ENCODE data around the gene ZKSCAN4. TPM values are rescaled to one million over a fixed set of nuclear protein-coding genes. Genes with fewer than 3 reads are reported as not detected.

Gene ZKSCAN4
- total RNA-seq, 1 experiment from 2014 or later: 7.3 TPM

DNA sequence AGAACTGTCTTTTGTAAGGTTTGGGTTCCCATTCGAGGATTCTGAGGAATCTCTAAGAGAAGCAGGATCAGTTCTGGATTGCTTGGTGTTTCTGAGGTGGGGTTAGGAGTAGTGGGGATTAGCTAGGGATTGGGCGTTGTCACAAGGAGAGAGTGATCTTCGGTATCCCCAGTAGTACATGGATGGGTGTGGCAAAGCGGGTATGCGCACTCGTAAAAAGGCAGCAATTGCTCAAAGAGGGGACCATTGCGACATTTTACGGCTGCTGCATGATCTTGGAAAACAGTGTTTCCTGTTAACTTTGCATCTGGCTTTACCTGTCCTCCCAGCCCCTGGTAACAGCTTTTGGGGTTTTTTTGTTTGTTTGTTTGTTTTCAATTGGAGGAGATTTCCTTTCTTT, 36.6 kb downstream of the ZKSCAN4 start:
- H3K4me1 Mint-ChIP-seq: peaks cover 39% of the 10 kb centered on the region
- ChIA-PET POLR2A (interaction anchor here (0.5 kb wide), 1 partner anchor 85 kb away, joined by 4 read pairs; no protein-coding TSS in a partner anchor), CTCF (no interaction called here)
- TF ChIP-seq PRRX2 (CRISPR knock-in tag; IDR thresholded peaks at IDR 0.05) (no peak), CREB1 (CRISPR knock-in tag; IDR thresholded peaks at IDR 0.05) (no peak), MAX (CRISPR knock-in tag; IDR thresholded peaks at IDR 0.05) (no peak), ZNF671 (CRISPR knock-in tag; IDR thresholded peaks at IDR 0.05) (no peak), ETV6 (CRISPR knock-in tag; IDR thresholded peaks at IDR 0.05) (no peak), ZNF232 (CRISPR knock-in tag; IDR thresholded peaks at IDR 0.05) (no peak), FOXK1 (CRISPR knock-in tag; IDR thresholded peaks at IDR 0.05) (no peak), CREM (CRISPR knock-in tag; IDR thresholded peaks at IDR 0.05) (no peak), SOX15 (CRISPR knock-in tag; IDR thresholded peaks at IDR 0.05) (no peak), FOXP1 (CRISPR knock-in tag; IDR thresholded peaks at IDR 0.05; ENCODE audit: borderline replicate concordance) (no peak), PRDM15 (CRISPR knock-in tag; IDR thresholded peaks at IDR 0.05) (no peak), TCF7 (CRISPR knock-in tag; IDR thresholded peaks at IDR 0.05; ENCODE audit: low read depth) (no peak)
- TF ChIP-seq, protein P1, sequence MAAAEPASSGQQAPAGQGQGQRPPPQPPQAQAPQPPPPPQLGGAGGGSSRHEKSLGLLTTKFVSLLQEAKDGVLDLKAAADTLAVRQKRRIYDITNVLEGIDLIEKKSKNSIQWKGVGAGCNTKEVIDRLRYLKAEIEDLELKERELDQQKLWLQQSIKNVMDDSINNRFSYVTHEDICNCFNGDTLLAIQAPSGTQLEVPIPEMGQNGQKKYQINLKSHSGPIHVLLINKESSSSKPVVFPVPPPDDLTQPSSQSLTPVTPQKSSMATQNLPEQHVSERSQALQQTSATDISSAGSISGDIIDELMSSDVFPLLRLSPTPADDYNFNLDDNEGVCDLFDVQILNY (CRISPR knock-in tag; IDR thresholded peaks at IDR 0.05): no peak
- TF ChIP-seq, protein P2, sequence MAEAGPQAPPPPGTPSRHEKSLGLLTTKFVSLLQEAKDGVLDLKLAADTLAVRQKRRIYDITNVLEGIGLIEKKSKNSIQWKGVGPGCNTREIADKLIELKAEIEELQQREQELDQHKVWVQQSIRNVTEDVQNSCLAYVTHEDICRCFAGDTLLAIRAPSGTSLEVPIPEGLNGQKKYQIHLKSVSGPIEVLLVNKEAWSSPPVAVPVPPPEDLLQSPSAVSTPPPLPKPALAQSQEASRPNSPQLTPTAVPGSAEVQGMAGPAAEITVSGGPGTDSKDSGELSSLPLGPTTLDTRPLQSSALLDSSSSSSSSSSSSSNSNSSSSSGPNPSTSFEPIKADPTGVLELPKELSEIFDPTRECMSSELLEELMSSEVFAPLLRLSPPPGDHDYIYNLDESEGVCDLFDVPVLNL (CRISPR knock-in tag; IDR thresholded peaks at IDR 0.05; ENCODE audit: borderline replicate concordance, low read depth): no peak
- TF ChIP-seq, protein P3, sequence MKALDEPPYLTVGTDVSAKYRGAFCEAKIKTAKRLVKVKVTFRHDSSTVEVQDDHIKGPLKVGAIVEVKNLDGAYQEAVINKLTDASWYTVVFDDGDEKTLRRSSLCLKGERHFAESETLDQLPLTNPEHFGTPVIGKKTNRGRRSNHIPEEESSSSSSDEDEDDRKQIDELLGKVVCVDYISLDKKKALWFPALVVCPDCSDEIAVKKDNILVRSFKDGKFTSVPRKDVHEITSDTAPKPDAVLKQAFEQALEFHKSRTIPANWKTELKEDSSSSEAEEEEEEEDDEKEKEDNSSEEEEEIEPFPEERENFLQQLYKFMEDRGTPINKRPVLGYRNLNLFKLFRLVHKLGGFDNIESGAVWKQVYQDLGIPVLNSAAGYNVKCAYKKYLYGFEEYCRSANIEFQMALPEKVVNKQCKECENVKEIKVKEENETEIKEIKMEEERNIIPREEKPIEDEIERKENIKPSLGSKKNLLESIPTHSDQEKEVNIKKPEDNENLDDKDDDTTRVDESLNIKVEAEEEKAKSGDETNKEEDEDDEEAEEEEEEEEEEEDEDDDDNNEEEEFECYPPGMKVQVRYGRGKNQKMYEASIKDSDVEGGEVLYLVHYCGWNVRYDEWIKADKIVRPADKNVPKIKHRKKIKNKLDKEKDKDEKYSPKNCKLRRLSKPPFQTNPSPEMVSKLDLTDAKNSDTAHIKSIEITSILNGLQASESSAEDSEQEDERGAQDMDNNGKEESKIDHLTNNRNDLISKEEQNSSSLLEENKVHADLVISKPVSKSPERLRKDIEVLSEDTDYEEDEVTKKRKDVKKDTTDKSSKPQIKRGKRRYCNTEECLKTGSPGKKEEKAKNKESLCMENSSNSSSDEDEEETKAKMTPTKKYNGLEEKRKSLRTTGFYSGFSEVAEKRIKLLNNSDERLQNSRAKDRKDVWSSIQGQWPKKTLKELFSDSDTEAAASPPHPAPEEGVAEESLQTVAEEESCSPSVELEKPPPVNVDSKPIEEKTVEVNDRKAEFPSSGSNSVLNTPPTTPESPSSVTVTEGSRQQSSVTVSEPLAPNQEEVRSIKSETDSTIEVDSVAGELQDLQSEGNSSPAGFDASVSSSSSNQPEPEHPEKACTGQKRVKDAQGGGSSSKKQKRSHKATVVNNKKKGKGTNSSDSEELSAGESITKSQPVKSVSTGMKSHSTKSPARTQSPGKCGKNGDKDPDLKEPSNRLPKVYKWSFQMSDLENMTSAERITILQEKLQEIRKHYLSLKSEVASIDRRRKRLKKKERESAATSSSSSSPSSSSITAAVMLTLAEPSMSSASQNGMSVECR (CRISPR knock-in tag; IDR thresholded peaks at IDR 0.05; ENCODE audit: borderline replicate concordance): no peak
- TF ChIP-seq, protein P4, sequence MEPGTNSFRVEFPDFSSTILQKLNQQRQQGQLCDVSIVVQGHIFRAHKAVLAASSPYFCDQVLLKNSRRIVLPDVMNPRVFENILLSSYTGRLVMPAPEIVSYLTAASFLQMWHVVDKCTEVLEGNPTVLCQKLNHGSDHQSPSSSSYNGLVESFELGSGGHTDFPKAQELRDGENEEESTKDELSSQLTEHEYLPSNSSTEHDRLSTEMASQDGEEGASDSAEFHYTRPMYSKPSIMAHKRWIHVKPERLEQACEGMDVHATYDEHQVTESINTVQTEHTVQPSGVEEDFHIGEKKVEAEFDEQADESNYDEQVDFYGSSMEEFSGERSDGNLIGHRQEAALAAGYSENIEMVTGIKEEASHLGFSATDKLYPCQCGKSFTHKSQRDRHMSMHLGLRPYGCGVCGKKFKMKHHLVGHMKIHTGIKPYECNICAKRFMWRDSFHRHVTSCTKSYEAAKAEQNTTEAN (CRISPR knock-in tag; IDR thresholded peaks at IDR 0.05): no peak
- peak overlapping the region; percentile 29 for H3K4me3 Mint-ChIP-seq
- H3K36me3 Mint-ChIP-seq: no peaks in the 10 kb centered on the region
- ATAC-seq (peak; percentile 24), DNase-seq (ENCODE audit: low spot score) (no peak)
- no peaks in the 10 kb centered on the region for H3K9me3 Mint-ChIP-seq
- peaks cover 95% of the 10 kb centered on the region for H3K27me3 Mint-ChIP-seq (ENCODE audit: low read depth)
- no peak overlapping the region for H3K27ac Mint-ChIP-seq
